ENCODE measurements around the gene SLC9C1.

The SLC9C1 gene

DNA sequence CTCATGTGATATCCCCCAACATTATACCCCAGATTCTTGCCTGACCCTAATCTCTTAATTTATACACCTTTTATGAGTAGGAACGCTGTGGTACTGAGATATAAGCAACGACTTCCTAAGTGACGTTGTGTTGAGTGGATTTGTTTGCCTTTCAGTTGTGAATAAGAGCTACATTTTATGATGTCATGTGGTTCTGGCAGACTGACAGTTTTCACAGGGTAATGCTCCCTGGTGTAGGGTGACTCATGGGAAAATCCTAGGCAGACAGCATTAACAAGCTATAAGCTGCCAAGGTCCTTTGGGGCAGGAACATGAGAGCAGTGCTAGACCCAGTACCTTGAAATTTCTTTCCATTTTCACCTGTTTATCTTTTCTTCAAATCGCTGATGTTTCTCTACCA, 196.6 kb downstream of the SLC9C1 start:
- DNase-seq, result peak; percentile 71

DNA sequence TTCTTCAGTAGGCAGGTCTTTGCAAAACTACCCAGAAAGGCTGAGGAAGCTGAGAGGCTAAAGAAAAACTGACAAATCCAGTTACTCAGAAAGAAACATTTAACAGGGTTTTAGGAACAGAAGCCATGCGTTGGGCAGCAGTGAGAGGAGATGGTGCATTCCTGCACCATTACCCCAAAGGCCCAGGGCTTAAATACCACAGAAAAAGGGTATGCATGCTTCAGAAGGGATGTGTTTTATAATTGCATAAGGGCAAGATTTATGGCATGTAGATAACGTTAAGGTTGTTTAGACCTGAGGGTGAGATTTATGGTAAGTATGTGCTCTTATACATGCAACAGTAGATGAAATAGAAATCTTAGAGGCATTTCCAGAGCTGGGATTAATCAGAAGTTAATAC, 197.8 kb downstream of the SLC9C1 start:
- no peak for DNase-seq

DNA sequence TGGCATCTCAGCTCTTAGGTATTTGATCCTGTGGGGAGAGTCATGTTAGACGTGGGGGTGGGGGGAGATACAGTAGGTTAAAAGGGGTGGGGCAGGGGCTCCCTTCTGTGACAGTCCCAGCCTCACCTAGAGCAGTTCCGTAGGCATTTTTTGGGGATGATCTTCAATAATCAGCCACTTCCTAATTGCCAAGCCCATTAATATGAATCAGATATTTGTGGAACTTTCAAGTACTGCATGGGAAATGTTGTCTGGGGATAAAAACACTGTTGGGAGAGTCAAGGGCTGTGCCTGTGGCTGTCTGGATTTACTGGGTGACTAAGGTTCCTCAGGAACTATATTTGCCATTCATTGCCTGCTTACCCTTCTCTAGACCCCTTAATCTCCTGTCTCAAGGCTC, 198.3 kb downstream of the SLC9C1 start:
- DNase-seq, result no peak

DNA sequence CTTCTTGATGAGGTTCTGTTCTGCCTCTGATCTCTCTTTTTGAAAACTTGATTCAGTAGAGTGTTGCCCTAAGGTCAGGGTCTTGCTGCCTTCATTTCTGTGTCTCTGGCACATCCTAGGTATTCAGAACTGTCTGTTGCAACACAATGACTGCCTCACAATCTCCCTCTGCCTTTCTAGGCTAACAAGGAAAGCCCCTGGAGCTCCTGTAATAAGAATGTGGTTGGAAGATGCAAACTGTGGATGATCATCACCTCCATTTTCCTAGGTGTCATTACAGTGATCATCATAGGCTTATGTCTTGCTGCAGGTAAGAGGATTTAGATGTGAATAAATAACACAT, 200.9 kb downstream of the SLC9C1 start:
- no peak for DNase-seq

DNA sequence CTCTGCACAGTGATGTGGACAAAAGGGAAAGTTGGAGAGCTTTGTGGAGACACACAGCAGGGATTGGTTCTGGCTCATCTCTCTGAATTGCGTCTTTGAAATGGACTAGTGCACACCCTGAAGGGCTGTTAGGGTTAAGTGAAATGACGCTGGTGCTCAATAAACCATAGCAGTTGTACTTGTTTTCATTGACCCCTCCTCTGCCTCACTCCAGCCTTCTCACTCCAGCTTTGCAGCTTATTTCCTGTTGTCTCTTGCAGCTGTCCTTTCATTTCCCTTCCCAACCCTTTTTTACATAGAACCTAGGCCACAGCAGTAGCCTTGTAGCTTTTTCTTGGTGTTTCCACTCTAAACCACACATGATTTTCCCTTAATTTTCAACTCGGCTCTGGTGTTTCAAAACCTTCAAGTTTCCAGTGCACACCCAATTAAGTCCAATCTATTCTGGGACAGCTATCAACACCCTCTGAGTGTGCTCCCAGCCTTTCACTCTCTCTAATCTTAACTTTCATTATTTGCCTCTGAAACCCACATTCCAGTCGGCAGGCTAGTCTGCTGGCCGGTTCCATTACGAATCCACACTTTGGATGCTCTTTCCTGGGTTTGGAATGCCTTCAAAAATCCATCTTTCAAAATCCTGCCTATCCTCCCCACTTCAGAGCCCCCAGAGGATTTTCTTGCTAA, 201.4 kb downstream of the SLC9C1 start:
- DNase-seq, result no peak

DNA sequence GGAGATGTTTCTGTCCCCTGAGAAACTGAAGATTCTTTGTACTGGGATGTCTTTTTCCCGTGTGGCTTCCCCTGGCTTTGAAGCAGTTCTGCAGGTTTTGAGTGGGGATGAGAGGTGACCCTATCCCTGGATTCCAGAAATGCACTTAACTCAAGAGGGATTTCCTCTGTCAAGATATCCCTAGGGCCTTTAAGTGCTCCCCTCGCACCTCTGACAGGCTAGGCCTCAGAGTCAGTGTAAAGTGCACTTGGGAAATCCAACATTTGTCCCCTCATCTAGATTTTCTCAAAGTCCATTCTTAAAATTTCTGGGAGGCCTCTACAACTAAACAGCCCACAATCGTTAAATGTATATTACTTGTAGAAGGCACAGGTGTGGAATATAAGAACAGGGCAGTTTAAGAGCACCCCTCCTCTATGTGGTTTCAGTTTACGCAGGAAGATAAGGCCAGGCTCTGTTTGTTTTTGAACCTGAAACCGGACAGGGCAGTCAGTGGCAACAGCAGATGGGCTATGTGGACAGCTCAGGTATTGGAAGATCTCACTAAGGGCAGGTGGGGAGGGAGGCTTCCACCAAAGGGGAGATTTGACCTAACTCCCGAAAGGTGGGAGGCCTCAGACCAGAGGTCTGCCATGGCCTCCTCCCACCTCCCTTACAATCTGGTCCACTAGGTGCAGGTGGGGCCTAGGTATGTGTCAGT, 203.0 kb downstream of the SLC9C1 start:
- no peak for DNase-seq

All from COR-L47 (cell line).